Keratinocyte (primary cell): ENCODE results near the gene RNU6-9. TPM values are rescaled to one million over a fixed set of nuclear protein-coding genes. Genes with fewer than 3 reads are reported as not detected.

Source experiments
- DNase-seq: peaks from one replicate; pipeline ENCODE4 v3.0.0-alpha.2; 2011; ENCODE audit warnings: low read depth, missing footprints, low spot score
- FAIRE-seq: peaks from 2 replicates; lab custom pipeline; 2011; peaks lifted over from hg19 to GRCh38; lab: Jason Lieb, UNC
- H2AFZ ChIP-seq: 2 replicates; pipeline ENCODE4 v1.6.0; 2012; ENCODE audit warnings: low read length, control low read depth, inconsistent platforms; ENCODE audit not compliant: control insufficient read depth
- H3K27ac ChIP-seq: 2 replicates; pipeline ENCODE4 v1.5.1; 2011; ENCODE audit warnings: low read length; ENCODE audit not compliant: control insufficient read depth, insufficient read depth
- H3K27me3 ChIP-seq: 3 replicates; pipeline ENCODE4 v1.6.0; 2011; ENCODE audit warnings: low read length; ENCODE audit not compliant: control insufficient read depth, insufficient read depth; ENCODE audit errors: extremely low read depth
- H3K36me3 ChIP-seq, 2 experiments: 2 replicates in 1 of 2; 3 replicates in 1 of 2; pipeline ENCODE4 v1.5.1; 2011; ENCODE audit warnings: low read length in 2 of 2, mild to moderate bottlenecking in 1 of 2; ENCODE audit not compliant: control insufficient read depth in 2 of 2, insufficient read depth in 2 of 2; ENCODE audit errors: extremely low read depth in 1 of 2
- H3K4me1 ChIP-seq: 3 replicates; pipeline ENCODE4 v1.5.1; 2011; ENCODE audit warnings: low read length; ENCODE audit not compliant: control insufficient read depth, insufficient read depth; ENCODE audit errors: extremely low read depth
- H3K4me2 ChIP-seq: 3 replicates; pipeline ENCODE4 v1.6.0; 2011; ENCODE audit warnings: low read depth, low read length; ENCODE audit not compliant: control insufficient read depth, insufficient read depth; ENCODE audit errors: extremely low read depth
- H3K4me3 ChIP-seq, 3 experiments: fragments of 200-600 bp in 1 of 3; sonication (generic) in 1 of 3; 2 replicates in 2 of 3; 3 replicates in 1 of 3; pipeline ENCODE4 v1.5.1; 2011 to 2016; ENCODE audit warnings: low read length in 3 of 3, mild to moderate bottlenecking in 3 of 3, control low read depth in 2 of 3, inconsistent platforms in 1 of 3, low read depth in 1 of 3, mixed read lengths in 1 of 3, mixed run types in 1 of 3, moderate library complexity in 1 of 3; ENCODE audit not compliant: control insufficient read depth in 2 of 3, insufficient read depth in 2 of 3; ENCODE audit errors: extremely low read depth in 1 of 3
- H3K79me2 ChIP-seq: 2 replicates; pipeline ENCODE4 v1.6.0; 2012; ENCODE audit warnings: low read length; ENCODE audit not compliant: control insufficient read depth, insufficient read depth
- H3K9ac ChIP-seq: 3 replicates; pipeline ENCODE4 v1.6.0; 2011; ENCODE audit warnings: low read length; ENCODE audit not compliant: control insufficient read depth, insufficient read depth; ENCODE audit errors: extremely low read depth
- H3K9me1 ChIP-seq: 3 replicates; pipeline ENCODE4 v1.6.0; 2011; ENCODE audit warnings: low read length; ENCODE audit not compliant: control insufficient read depth, insufficient read depth; ENCODE audit errors: extremely low read depth
- H3K9me3 ChIP-seq: 2 replicates; pipeline ENCODE4 v1.5.1; 2012; ENCODE audit warnings: low read depth, low read length; ENCODE audit not compliant: control insufficient read depth
- H4K20me1 ChIP-seq: 3 replicates; pipeline ENCODE4 v1.6.0; 2011; ENCODE audit warnings: low read length; ENCODE audit not compliant: control insufficient read depth, insufficient read depth; ENCODE audit errors: extremely low read depth
- CTCF ChIP-seq, 3 experiments: IDR thresholded peaks in 1 of 3; conservative IDR thresholded peaks in 1 of 3; optimal IDR thresholded peaks in 1 of 3; 2 replicates in 2 of 3; 3 replicates in 1 of 3; pipeline versions ENCODE3 to v1.5.1; 2011; ENCODE audit warnings: low read length in 3 of 3, mild to moderate bottlenecking in 3 of 3, moderate library complexity in 2 of 3, control low read depth in 1 of 3, inconsistent platforms in 1 of 3; ENCODE audit not compliant: insufficient read depth in 2 of 3; ENCODE audit errors: extremely low read depth in 1 of 3
- EZH2 ChIP-seq: IDR thresholded peaks from one replicate; pipeline ENCODE4 v1.6.1; 2012; ENCODE audit warnings: inconsistent platforms, mild to moderate bottlenecking, low read length, moderate library complexity
- dilution Hi-C: fragments of 300-500 bp; cut with MboI; formaldehyde crosslinking; loops from one replicate; pipeline ENCODE4 v1.7.0; 2020; ENCODE audit warnings: low sequenced_read_pairs; ENCODE audit not compliant: extremely low pct_ligation_motif_present
- polyA plus RNA-seq, 5 experiments: library from polyadenylated mRNA; depleted of rRNA in 3 of 5; stranded (reverse) in 3 of 5; stranded (forward) in 1 of 5; unstranded in 1 of 5; fragments of >200 nt; gene quantifications; 1 replicate in 1 of 5; 2 replicates in 3 of 5; 3 replicates in 1 of 5; pipeline versions ENCODE4 v1.2.1 to v1.2.3, GENCODE V29; 2011 to 2012; ENCODE audit warnings: missing spikeins in 2 of 5, low read depth in 1 of 5, low replicate concordance in 1 of 5

Gene RNU6-9
- polyA plus RNA-seq, 1 donor (not counting 4 experiments of a cell fraction or from before 2014, with no cell fraction given), result not detected

- Histone ChIP-seq H3K36me3 (peaks cover 3 to 4% of the 10 kb centered on the region in 2 experiments), H3K4me1 (no peaks in the 10 kb centered on the region), H3K9ac (no peak overlapping the region), H3K9me1 (no peaks in the 10 kb centered on the region), H3K9me3 (no peaks in the 10 kb centered on the region), H3K27me3 (no peaks in the 10 kb centered on the region), H4K20me1 (no peaks in the 10 kb centered on the region), H3K4me3 (no peak overlapping the region), H2AFZ (no peak overlapping the region), H3K4me2 (no peak overlapping the region), H3K27ac (no peak overlapping the region), H3K79me2 (no peaks in the 10 kb centered on the region)
- TF ChIP-seq CTCF (optimal IDR thresholded peaks at IDR 0.05 in 1 of 3, IDR thresholded peaks at IDR 0.05 in 1 of 3, conservative IDR thresholded peaks at IDR 0.05 in 1 of 3; ENCODE audit: extremely low read depth in 1 of 3, insufficient read depth in 2 of 3, low read length in 3 of 3) (no peak), EZH2 (no peak)
- dilution Hi-C loops, result no loop called here
- FAIRE-seq, result no peak
- DNase-seq, result no peak
Measured at GRCh38 chr19:933553-933882, 40.2 kb downstream of the RNU6-9 start.

GRCh38 chr19:934197-934840, 41.0 kb downstream of the RNU6-9 start:
- H3K27me3 ChIP-seq, result no peaks in the 10 kb centered on the region
- DNase-seq, result no peak
- H3K9me1 ChIP-seq, result no peaks in the 10 kb centered on the region
- no peak overlapping the region for H3K4me2 ChIP-seq
- H3K9me3 ChIP-seq, result no peaks in the 10 kb centered on the region
- no peaks in the 10 kb centered on the region for H4K20me1 ChIP-seq
- H2AFZ ChIP-seq, result no peak overlapping the region
- no peak overlapping the region for H3K9ac ChIP-seq
- no peak for FAIRE-seq
- H3K4me3 ChIP-seq, result no peak overlapping the region
- peaks cover 3 to 4% of the 10 kb centered on the region in 2 experiments for H3K36me3 ChIP-seq
- dilution Hi-C loops, result no loop called here
- no peaks in the 10 kb centered on the region for H3K79me2 ChIP-seq
- H3K4me1 ChIP-seq, result no peaks in the 10 kb centered on the region
- no peak for TF ChIP-seq CTCF (optimal IDR thresholded peaks at IDR 0.05 in 1 of 3, IDR thresholded peaks at IDR 0.05 in 1 of 3, conservative IDR thresholded peaks at IDR 0.05 in 1 of 3; ENCODE audit: extremely low read depth in 1 of 3, insufficient read depth in 2 of 3, low read length in 3 of 3)
- no peak overlapping the region for H3K27ac ChIP-seq
